CD4-positive, alpha-beta T cell treated with Interleukin-1 beta for 1 hour (primary cell): ENCODE measurements around the gene MAP3K1.
A peak's percentile ranks its signal among the peaks of the same experiment; 100 is the strongest.

ENCODE experiments used
- DNase-seq, 2 donors: peaks; one replicate each; pipeline ENCODE4 v3.0.0-alpha.2; 2020 to 2022

The MAP3K1 gene

DNA sequence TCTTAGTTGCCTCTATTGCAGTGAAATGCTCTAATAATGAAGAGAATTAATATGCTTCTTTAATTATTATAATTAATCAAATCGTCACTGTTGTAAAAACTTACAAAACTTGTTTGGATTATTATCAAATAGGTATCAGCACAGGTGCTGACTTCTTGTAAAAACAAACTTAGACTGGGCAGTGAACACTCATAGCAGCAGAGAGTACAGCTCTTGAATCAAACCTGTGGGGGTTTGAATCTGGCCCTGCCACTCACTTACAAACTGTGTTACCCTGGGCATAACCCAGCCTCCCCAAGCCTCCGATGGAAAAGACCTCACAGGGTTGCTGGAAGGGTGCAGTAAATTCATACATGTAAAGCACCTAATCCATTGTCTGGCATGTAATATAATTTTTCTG lies 35.1 kb downstream of the MAP3K1 start:
- no peak for DNase-seq

DNA sequence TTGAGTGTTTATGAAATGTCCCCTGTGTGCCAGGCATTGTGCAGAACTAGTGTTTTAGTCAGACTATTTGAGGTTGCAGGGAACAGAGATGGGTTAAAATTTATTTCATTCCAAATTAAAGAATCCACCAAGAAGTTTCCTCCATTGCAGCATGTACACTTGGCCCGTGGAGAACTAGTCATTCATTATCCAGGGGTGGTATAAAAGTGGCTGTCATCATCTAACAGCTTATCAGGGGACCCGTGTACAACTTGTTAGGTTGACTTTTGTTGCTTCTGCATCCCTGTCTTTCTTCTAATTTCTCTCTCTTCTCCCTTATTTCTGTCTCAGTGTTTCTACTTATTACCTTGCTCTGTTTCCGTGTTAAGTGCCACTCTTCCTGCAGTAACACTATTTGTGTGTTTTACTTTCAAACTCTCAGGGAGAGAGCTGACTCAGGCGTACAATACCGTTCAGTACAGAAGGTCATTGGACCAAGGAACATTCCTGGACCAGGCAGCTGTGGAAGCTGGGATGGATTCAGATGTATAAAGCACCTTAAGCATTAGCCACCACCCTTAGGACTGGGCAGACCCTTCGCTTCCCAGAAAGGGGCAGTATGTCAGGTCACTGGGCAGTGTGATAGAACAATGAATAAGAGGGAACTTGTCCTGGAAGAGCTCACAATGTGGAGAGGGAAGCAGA lies 36.1 kb downstream of the MAP3K1 start:
- DNase-seq, result no peak

- DNase-seq, result peak in 1 of 2 donors; percentile 30
Observed at GRCh38 chr5:56852228-56853000, 37.1 kb downstream of the MAP3K1 start.

- DNase-seq, result no peak
Observed at GRCh38 chr5:56853698-56854097, 38.3 kb downstream of the MAP3K1 start.

DNA sequence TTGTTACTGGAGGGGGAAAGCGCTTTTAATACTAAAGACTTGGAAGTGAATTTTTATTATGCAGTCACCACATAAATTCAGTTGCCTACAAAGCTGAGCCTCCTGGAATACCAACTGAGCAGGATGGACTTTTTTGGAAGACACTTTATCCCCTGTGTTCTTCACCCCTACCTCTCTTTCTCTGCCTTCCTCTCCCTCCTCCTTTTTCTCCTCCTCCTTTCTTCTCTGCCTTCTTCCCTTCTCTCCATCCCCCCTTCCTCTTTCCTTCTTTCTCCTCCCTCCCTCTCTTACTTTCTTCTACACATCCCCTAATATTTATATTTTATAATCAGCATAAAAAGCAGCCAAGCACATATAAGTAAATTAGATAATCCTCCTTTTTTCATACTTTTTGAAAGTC lies 39.6 kb downstream of the MAP3K1 start:
- no peak for DNase-seq

- no peak for DNase-seq
Observed at GRCh38 chr5:56856541-56857178, 41.3 kb downstream of the MAP3K1 start.

GRCh38 chr5:56858777-56859442 lies 43.6 kb downstream of the MAP3K1 start:
- no peak for DNase-seq

GRCh38 chr5:56861893-56862485 lies 46.6 kb downstream of the MAP3K1 start:
- no peak for DNase-seq

DNA sequence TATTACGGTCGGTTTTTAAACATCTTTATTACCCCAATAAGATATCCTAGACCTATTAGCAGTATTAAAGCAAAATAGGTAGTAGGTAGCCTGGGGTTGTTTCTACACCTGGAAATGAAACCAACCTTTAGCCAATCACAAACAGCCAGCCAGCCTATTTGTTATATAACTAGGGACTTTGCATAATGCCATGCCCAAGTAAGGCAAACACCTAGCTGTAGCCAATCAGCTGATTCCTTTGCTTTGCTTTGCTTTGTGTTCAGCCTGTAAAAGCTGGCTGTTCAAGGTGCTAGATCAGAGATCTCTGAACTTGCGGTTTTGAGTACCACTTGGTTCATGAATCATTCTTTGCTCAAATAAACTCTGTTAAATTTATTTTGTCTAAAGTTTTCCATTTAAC lies 47.6 kb downstream of the MAP3K1 start:
- peak in 1 of 2 donors; percentile 19 for DNase-seq

GRCh38 chr5:56871777-56872176 lies 56.4 kb downstream of the MAP3K1 start:
- no peak for DNase-seq

- no peak for DNase-seq
Observed at GRCh38 chr5:56873056-56873455, 57.7 kb downstream of the MAP3K1 start.

GRCh38 chr5:56876327-56876726 lies 61.0 kb downstream of the MAP3K1 start:
- DNase-seq, result no peak

GRCh38 chr5:56881571-56881970 lies 66.2 kb downstream of the MAP3K1 start:
- DNase-seq, result no peak

GRCh38 chr5:56893251-56893951 lies 78.1 kb downstream of the MAP3K1 start:
- DNase-seq, result no peak

- DNase-seq, result no peak
Observed at GRCh38 chr5:56896763-56897162, 81.4 kb downstream of the MAP3K1 start.

DNA sequence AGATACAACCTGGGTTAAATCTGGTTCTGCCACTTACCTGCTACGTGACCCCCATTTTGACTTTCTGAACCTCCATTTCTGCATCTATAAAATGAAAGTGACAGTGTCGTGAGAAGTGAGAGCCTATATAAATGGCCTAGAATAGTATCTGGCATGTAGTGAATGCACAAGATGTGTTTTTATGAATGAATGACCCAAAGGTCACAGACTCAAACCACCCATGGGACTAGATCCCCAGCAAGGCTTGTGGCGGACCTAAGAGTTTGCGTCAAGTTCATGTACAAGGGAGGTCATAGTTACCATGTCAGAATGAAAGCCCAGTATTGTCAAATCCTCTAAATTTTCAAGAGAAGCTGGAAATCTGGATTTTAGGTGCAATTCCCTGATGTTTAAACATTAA lies 82.9 kb downstream of the MAP3K1 start:
- DNase-seq, result no peak

DNA sequence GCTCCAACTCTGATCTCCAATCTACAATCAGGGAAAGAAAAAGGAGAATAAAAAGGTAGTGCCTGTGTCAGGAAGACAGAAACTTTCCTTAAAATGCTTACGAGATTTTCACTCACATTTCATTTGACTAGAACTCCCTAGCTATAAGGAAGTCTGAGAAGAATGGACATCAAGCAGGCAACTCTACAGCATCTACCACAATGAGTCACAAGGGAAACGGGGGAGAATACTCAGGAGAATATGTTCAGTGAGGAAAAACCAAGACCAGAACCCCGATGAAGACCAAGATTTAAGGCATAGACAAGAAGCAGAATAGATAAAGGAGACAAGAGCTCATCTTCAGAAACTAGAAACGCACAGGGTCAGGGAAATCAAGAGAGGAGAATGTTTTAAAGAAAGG lies 85.0 kb downstream of the MAP3K1 start:
- DNase-seq, result no peak

DNA sequence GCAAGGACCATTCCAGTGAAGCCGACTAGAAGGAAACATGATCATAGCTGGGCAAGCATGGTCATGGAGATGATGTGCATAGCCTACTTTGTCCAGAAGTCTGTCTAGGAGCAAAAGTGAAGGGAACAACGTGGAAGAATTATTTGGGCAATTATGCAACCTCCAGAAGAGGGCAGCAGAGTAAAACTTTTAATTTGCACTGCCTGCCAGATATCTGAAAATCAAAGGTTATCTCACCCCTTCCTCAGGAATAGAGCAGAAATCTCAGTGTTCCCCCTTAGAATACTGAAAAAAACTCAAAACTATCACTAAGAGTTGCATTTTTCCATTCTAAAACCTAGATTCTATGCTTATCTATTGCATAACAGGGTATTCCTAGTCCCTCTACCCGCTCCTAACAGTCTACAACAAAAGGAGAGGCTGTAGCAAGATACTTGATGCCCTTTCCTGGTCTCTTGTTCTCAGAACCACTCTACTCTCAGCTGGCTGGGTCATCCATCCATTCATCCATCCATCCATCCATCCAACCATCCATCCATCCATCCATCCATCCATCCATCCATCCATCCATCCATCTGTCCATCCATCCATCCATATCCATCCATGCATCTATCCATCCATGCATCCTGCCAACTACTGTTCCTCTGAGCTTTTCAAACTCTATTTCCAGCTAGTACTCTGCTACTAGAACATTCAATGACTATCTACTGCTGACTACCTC lies 85.7 kb downstream of the MAP3K1 start:
- peak in 1 of 2 donors; percentile 68 for DNase-seq

DNA sequence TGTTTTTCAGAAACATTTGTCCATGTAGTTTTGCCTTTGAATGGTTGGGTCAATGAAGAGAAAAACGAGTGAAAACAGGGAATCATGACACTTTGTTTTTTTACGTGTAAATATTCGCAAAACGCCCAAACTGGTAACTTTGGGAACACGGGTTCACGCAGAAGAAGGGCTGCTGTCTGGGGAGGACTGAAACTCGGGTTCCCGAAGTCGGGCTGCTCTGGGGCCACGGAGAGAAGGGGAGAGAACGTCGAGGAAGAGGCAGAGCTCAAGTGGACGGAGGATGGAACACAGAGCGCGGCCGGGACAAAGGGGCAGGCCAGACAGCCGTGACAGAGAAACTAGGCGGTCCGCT lies 93.6 kb downstream of the MAP3K1 start:
- no peak for DNase-seq

DNA sequence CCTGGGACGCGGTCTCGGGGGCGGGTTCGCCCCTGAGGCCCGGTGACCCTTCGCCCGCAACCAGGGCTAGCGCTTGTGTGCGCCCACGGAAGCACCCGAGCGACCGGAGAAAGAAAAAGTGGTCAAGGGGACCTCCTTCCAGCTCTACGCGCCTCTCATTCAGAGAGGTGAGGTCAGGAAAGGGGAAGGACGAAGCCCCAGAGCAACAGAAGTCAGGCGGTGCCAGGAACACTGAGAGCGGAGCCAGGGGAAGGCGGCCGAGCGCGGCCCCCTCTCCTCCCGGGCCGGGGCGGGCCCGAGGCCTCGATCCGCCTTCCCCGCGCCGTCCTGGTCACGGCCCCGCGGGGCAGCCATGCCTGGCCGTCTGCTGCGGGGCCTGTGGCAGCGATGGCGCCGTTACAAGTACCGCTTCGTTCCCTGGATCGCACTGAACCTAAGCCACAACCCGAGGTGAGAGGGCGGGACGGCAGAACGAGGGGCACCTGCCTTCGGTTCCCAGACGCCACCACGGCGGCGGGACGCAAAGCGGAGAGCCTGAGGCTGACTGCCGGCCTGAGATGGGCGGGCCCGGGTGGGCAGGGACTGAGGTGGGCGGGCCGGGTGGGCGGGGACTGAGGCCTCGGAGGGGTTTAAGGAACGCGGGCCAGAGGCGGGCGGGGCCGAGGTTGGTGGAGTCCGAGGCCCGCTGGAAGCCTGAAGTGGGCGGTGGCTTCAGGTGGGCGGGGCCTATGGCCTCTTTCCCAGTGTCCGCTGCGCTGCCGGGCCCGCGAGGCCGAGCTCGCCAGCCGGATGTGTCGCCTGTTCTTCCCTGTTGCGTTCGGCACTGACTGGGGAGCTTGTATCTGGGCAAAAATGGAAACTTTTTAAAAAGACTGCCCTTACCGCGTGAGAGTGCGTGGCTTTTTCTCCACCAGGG lies 94.2 kb downstream of the MAP3K1 start, which contains the start of gene SETD9:
Gene SETD9 (plus strand): TSS at position 303 of the 916 bp plus-strand sequence. CDS start 50 bp downstream, at position 353.
- peak; percentile 90 to 94 for DNase-seq
